ENCODE results near the gene MUL1.

DNA sequence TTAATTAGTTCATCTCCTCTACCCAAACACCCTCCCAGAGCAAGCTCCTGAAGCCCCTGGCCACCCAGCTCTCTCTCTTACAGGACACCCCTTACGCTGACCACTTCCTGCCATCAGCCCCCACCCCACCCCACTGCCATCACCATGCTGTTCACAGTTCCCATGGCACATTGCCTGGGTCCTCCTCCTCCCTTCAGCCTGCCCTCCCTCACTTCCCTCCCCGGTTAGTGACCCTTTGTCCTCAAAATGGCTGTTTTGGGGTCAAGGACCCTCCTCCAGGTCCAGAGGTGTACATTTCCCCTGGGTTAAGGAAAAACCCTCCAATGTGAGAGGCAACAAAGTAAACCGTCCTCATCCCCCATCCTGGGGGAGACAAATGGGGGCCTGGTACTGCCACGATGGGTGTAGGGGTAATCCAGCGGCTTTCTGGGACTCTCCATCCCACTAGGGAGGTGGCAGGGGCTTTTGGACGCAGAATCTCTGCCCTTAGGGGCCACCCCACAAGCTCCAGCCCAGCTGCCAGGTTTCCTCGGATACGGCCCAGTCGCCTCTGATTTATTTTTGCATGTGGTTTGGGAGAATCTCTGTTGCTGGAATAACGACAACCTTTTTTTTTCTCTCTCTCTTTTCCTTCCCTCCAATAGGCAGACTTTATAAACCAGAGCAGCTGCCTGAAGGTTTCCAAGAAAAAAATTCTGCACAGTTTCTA is 30.4 kb downstream of the MUL1 start:
- TF ChIP-seq, protein P1, sequence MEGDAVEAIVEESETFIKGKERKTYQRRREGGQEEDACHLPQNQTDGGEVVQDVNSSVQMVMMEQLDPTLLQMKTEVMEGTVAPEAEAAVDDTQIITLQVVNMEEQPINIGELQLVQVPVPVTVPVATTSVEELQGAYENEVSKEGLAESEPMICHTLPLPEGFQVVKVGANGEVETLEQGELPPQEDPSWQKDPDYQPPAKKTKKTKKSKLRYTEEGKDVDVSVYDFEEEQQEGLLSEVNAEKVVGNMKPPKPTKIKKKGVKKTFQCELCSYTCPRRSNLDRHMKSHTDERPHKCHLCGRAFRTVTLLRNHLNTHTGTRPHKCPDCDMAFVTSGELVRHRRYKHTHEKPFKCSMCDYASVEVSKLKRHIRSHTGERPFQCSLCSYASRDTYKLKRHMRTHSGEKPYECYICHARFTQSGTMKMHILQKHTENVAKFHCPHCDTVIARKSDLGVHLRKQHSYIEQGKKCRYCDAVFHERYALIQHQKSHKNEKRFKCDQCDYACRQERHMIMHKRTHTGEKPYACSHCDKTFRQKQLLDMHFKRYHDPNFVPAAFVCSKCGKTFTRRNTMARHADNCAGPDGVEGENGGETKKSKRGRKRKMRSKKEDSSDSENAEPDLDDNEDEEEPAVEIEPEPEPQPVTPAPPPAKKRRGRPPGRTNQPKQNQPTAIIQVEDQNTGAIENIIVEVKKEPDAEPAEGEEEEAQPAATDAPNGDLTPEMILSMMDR (IDR thresholded peaks at IDR 0.05), result no peak
- peak in 1 of 2 donors; percentile 10 for TF ChIP-seq POLR2A (IDR thresholded peaks at IDR 0.05)

Measured in adrenal gland (tissue), 5 donors.